ENCODE measurements around the gene FGF7. TPM values are rescaled to one million over a fixed set of nuclear protein-coding genes. Genes with fewer than 3 reads are reported as not detected.
A peak's percentile ranks its signal among the peaks of the same experiment; 100 is the strongest.

Gene FGF7
- total and polyA plus RNA-seq, 4 donors: 0.13 to 0.62 (median 0.33) TPM; not detected in 1

GRCh38 chr15:49521802-49522201, 98.8 kb downstream of the FGF7 start:
- Histone ChIP-seq H3K4me1 (ENCODE audit: control insufficient read depth in 4 of 4, insufficient read depth in 4 of 4, low read length in 3 of 4) (no peaks in the 10 kb centered on the region), H3K9ac (ENCODE audit: low read depth in 1 of 2, low read length in 2 of 2) (no peak overlapping the region), H3K9me3 (ENCODE audit: control insufficient read depth in 4 of 4, low read length in 3 of 4) (no peaks in the 10 kb centered on the region), H3K4me3 (ENCODE audit: low read depth in 1 of 3, low read length in 3 of 3) (no peak overlapping the region), H3K27ac (ENCODE audit: low read depth in 1 of 2, low read length in 2 of 2) (no peak overlapping the region), H3K27me3 (ENCODE audit: control insufficient read depth in 4 of 4, insufficient read depth in 4 of 4, low read length in 3 of 4) (no peaks in the 10 kb centered on the region), H3K36me3 (ENCODE audit: control insufficient read depth in 4 of 4, insufficient read depth in 3 of 4, low read depth in 1 of 4, low read length in 3 of 4) (no peaks in the 10 kb centered on the region)
- TF ChIP-seq TAF1 (conservative IDR thresholded peaks at IDR 0.05) (no peak), RAD21 (IDR thresholded peaks at IDR 0.05) (peak; percentile 45 to 64), CTCF (IDR thresholded peaks at IDR 0.05; ENCODE audit: low read depth, low read length, missing input control) (peak; percentile 30)
- 64% methylated on average over 3 of the region's 3 CpGs for WGBS
- no peak for DNase-seq (ENCODE audit: low spot score)

- Histone ChIP-seq H3K4me1 (ENCODE audit: control insufficient read depth in 4 of 4, insufficient read depth in 4 of 4, low read length in 3 of 4) (no peaks in the 10 kb centered on the region), H3K4me3 (ENCODE audit: low read depth in 1 of 3, low read length in 3 of 3) (no peak overlapping the region), H3K27ac (ENCODE audit: low read depth in 1 of 2, low read length in 2 of 2) (no peak overlapping the region), H3K9me3 (ENCODE audit: control insufficient read depth in 4 of 4, low read length in 3 of 4) (no peaks in the 10 kb centered on the region), H3K36me3 (ENCODE audit: control insufficient read depth in 4 of 4, insufficient read depth in 3 of 4, low read depth in 1 of 4, low read length in 3 of 4) (no peaks in the 10 kb centered on the region), H3K27me3 (ENCODE audit: control insufficient read depth in 4 of 4, insufficient read depth in 4 of 4, low read length in 3 of 4) (no peaks in the 10 kb centered on the region), H3K9ac (ENCODE audit: low read depth in 1 of 2, low read length in 2 of 2) (no peak overlapping the region)
- TF ChIP-seq ATF3 (IDR thresholded peaks at IDR 0.05) (no peak), NR2F2 (IDR thresholded peaks at IDR 0.05) (no peak), SP1 (IDR thresholded peaks at IDR 0.05) (no peak), FOXA2 (IDR thresholded peaks at IDR 0.05) (no peak), RXRA (IDR thresholded peaks at IDR 0.05) (no peak), TAF1 (conservative IDR thresholded peaks at IDR 0.05) (no peak), ZBTB33 (IDR thresholded peaks at IDR 0.05) (no peak), JUND (IDR thresholded peaks at IDR 0.05) (no peak)
- no peak for DNase-seq (ENCODE audit: low spot score)
- 78% methylated on average over 4 of the region's 4 CpGs for WGBS
These were observed 105.2 kb downstream of the FGF7 start for GRCh38 chr15:49528289-49528688.

GRCh38 chr15:49530092-49530491, 107.0 kb downstream of the FGF7 start:
- Histone ChIP-seq H3K4me3 (ENCODE audit: low read depth in 1 of 3, low read length in 3 of 3) (no peak overlapping the region), H3K36me3 (ENCODE audit: control insufficient read depth in 4 of 4, insufficient read depth in 3 of 4, low read depth in 1 of 4, low read length in 3 of 4) (no peaks in the 10 kb centered on the region), H3K27ac (ENCODE audit: low read depth in 1 of 2, low read length in 2 of 2) (no peak overlapping the region), H3K4me1 (ENCODE audit: control insufficient read depth in 4 of 4, insufficient read depth in 4 of 4, low read length in 3 of 4) (no peaks in the 10 kb centered on the region), H3K27me3 (ENCODE audit: control insufficient read depth in 4 of 4, insufficient read depth in 4 of 4, low read length in 3 of 4) (no peaks in the 10 kb centered on the region), H3K9me3 (ENCODE audit: control insufficient read depth in 4 of 4, low read length in 3 of 4) (peaks cover 0 to 3% (median 0%) of the 10 kb centered on the region in 4 donors), H3K9ac (ENCODE audit: low read depth in 1 of 2, low read length in 2 of 2) (no peak overlapping the region)
- WGBS: 79% methylated on average over 1 of the region's 1 CpG
- TF ChIP-seq FOXA2 (IDR thresholded peaks at IDR 0.05): no peak
- no peak for TF ChIP-seq CTCF (IDR thresholded peaks at IDR 0.05; ENCODE audit: low read depth, low read length, missing input control)
- no peak for TF ChIP-seq REST (IDR thresholded peaks at IDR 0.05)
- no peak for DNase-seq (ENCODE audit: low spot score)
